Epithelial cell of proximal tubule (primary cell): Measurements from ENCODE around the gene CSTPP1. TPM values are rescaled to one million over a fixed set of nuclear protein-coding genes. Genes with fewer than 3 reads are reported as not detected.

Experiments
- DNase-seq: peaks from one replicate; pipeline ENCODE4 v3.0.0-alpha.2; 2011; ENCODE audit warnings: low read depth
- H3K4me3 ChIP-seq: 2 replicates; pipeline ENCODE4 v1.5.1; 2011; ENCODE audit warnings: low read depth, mild to moderate bottlenecking, low read length
- CTCF ChIP-seq: conservative IDR thresholded peaks from 2 replicates; pipeline ENCODE4 v1.5.1; 2012; ENCODE audit warnings: low read depth, mild to moderate bottlenecking, low read length
- total RNA-seq: library from RNA; depleted of rRNA; stranded (reverse); fragments of >200 nt; gene quantifications from 2 replicates; pipeline ENCODE4 v1.2.3, GENCODE V29; 2015

CSTPP1 gene
- total RNA-seq, 1 donor from 2014 or later, result 39.8 TPM

GRCh38 chr11:47052165-47052564, 115.6 kb downstream of the CSTPP1 start:
- DNase-seq, result no peak
- no peak for TF ChIP-seq CTCF
- H3K4me3 ChIP-seq, result no peak overlapping the region

- H3K4me3 ChIP-seq, result no peak overlapping the region
- TF ChIP-seq CTCF, result no peak
- DNase-seq, result no peak
These were observed 116.0 kb downstream of the CSTPP1 start for GRCh38 chr11:47052576-47052975.

- no peak for DNase-seq
- H3K4me3 ChIP-seq, result no peak overlapping the region
- TF ChIP-seq CTCF, result no peak
These were observed 119.0 kb downstream of the CSTPP1 start for GRCh38 chr11:47055534-47055933.

- TF ChIP-seq CTCF, result no peak
- H3K4me3 ChIP-seq, result no peak overlapping the region
- DNase-seq, result no peak
These were observed 119.8 kb downstream of the CSTPP1 start for GRCh38 chr11:47056261-47056915.

- no peak for TF ChIP-seq CTCF
- no peak overlapping the region for H3K4me3 ChIP-seq
- no peak for DNase-seq
These were observed 120.8 kb downstream of the CSTPP1 start for GRCh38 chr11:47057365-47057764.

GRCh38 chr11:47060807-47061206, 124.2 kb downstream of the CSTPP1 start:
- DNase-seq, result no peak
- H3K4me3 ChIP-seq, result no peak overlapping the region
- no peak for TF ChIP-seq CTCF

- DNase-seq, result no peak
- H3K4me3 ChIP-seq, result no peak overlapping the region
- no peak for TF ChIP-seq CTCF
These were observed 125.0 kb downstream of the CSTPP1 start for GRCh38 chr11:47061429-47062178.
